Measurements from ENCODE around the gene DOC2B.
"Not testable (repeated sequence)": the region's sequence is repeated elsewhere in the genome, so short reads cannot be mapped to it uniquely, and the experiment has no call there.

Gene DOC2B

DNA sequence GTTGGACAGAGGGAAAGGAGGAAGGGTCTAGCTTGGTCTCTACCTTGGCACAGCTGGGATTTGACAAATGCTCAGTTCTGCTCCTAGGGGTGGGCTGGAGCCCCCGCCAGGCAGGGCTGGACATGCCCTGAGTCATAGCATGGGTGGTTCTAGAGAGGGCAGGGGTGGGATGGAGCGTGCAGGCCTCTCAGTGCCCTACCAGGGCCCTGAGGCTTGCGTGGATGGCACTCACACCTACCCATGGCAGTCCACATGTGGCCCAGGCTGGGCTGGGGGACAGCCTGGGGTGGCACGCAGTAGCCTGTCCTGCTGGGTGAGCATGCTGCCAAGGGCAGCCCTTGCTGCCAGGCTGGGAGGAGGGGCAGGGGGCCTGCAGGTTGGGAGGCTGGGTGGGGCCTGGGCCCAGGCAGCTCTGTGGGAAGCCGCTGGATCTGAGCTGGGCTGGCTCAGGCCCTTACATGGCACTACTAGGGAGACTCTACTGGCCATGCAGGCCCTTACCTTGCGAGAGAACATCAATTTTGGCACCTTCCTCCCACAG is 11.2 kb downstream of the DOC2B start:
- DNase-seq (ENCODE audit: extremely low spot score, insufficient read length, low read depth) (no peak), FAIRE-seq (no peak)

DNA sequence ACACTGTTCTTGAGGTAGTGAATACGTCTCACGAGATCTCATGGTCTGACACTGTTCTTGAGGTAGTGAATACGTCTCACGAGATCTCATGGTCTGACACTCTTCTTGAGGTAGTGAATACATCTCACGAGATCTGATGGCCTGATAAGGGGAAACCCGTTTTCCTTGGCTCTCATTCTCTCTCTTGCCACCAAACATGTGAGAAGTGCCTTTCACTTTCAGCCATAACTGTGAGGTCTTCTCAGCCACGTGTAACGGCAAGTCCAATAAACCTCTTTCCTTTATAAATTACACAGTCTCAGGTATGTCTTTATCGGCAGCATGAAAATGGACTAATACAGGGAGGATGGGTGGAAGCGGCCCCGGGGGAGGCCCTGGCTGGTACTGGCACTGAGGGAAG is 12.8 kb downstream of the DOC2B start:
- DNase-seq (ENCODE audit: extremely low spot score, insufficient read length, low read depth); FAIRE-seq: not testable (repeated sequence)

DNA sequence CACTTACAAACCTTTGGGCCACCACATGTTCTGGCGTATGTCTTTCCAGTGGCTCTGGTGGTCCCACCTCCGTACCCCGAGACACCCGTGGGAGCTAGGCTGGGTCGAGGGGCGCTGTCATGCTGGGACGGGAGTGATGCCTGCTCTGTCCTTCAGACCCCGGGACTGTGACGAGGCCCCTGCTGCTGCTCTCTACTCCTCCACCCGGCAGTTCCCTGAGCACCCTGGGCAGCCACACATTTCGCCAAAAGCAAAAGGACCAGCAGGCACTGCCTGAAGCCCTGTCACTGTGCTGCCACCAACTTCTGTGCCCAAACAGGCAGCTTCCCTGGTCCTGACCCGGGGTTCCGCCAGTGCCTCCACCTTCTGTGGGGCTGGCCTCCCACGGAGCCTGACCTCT is 15.5 kb downstream of the DOC2B start:
- FAIRE-seq (no peak), DNase-seq (ENCODE audit: extremely low spot score, insufficient read length, low read depth) (no peak)

DNA sequence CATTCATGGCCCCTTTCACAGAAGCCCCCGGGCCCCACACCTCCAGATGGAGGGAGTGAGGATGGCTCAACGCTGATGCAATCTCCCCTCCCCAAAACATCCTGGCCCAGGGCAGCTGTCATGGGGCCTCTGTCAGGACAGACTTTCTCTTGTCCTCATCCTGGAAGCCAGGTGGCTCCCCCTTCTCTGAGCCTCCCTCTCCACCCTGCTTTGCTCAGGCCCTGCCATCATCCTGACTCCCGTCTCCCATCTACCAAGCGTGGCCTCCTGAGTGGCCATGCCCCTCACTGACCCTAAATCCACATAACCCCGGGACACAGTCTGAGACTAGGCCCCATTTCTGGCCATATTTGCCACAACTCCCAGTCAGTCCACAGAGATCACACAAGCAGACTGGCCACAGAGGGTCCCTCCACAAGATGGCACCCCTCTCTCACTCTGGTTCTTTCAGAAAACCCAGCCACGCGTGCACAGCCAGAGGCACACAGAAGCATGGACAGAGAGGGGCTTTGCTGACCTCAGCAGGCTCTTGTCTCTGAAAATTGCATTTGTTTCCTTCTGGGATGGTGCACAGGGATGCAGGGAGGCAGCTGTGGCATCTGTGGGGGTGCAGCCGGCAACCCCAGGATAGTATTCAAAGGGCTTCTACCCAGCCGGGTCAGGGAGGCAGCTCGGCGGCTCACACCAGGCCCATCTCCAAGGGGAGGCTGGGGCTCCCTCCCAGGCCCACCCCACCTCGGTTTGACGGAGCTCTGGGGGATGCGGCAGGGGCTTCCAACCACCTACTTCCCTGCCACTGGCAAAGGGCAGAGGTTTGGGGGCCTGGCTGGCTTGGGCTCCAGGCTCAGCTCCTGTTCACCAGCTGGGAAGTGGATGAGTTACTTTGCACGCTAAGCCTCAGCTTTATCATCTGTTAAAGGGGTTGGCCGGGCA is 16.9 kb downstream of the DOC2B start:
- DNase-seq (ENCODE audit: extremely low spot score, insufficient read length, low read depth) (no peak), FAIRE-seq (peak; percentile 9)

DNA sequence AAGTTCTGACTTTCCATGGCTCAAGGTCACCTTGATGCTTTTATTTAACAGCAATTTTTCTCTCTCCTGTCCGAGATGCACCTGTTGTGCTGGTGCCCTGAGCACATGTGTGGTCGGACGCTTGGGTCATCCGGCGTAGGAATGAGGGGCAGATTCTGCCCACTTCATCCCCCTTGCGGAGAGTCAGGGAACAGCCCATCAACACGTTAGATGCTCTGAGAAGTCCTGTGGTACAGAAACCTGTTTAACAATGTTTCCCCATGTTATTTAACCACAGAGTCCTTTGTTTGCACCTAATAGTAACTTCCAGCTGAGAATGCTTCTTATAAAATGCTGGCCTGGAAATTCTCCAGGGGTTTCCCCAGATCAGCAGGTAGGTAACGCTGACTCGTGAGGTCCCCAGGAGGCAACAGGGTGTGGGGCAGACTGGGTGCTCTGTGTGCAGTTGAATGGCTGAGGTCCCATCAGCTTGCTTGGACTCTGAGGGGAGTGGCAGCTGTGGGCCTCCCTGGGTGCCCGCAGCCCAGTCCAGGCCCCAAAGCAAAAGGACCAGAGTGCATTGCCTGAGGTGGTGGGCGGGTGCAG is 17.8 kb downstream of the DOC2B start:
- FAIRE-seq (no peak), DNase-seq (ENCODE audit: extremely low spot score, insufficient read length, low read depth) (no peak)

DNA sequence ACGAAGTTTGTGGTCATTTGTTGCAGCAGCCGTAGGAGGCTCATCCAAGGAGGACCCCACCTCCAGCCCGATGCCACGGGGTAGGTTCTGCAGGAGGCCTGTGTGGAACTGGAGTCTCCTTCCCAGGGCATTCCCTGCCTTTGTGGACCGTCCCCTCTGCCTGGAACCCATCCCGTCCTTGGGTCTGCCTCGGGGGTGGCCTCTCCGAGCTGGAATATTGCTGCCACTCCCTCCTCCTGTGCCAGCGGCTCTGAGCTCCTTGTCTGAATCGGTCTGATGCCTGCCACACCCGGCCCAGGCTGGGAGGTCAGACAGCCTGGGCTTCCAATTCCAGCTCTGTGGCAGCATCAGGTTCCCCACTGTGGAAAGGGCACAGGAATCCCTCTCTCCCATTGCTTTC is 18.8 kb downstream of the DOC2B start:
- no peak for DNase-seq (ENCODE audit: extremely low spot score, insufficient read length, low read depth)
- FAIRE-seq: no peak

DNA sequence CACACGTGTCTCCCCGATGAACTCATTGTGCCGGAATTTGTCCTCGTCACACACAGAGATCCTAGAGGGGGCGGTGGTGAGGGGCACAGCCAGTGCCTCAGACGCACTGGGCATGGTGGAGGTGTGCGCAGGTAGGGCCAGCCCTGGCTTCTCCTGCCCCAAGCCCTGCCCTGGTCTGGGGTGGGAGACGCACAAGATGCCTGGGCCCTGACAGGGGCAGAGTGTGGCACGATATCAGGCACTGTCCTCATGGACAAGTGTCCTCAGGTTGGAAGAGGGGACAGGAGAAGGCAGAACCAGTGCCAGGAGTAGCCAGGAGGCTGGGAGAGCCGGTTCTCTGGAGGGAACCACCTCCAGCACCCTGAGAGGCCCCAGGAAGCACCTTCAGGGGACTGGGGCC is 20.0 kb downstream of the DOC2B start:
- FAIRE-seq: no peak
- no peak for DNase-seq (ENCODE audit: extremely low spot score, insufficient read length, low read depth)

DNA sequence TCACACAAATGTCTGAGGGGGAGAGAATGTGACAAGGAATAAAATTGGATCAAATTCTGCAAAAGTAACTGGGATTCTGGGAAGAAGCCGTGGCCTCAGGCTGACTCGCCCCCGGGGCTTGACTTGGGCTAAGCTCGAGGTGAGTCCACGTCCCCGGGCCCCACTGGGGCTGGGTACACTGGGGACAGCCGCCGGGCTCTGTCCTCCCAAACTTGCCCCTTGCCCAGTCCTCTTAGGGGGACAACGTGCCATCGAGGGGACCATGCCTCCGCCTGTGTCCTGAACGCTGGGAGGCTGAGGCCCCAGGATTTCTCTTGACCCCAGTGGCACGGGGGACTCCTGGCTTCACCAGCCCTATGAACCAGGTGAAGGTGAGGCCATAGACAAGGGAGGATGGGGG is 21.1 kb downstream of the DOC2B start:
- FAIRE-seq: no peak
- DNase-seq (ENCODE audit: extremely low spot score, insufficient read length, low read depth): no peak

DNA sequence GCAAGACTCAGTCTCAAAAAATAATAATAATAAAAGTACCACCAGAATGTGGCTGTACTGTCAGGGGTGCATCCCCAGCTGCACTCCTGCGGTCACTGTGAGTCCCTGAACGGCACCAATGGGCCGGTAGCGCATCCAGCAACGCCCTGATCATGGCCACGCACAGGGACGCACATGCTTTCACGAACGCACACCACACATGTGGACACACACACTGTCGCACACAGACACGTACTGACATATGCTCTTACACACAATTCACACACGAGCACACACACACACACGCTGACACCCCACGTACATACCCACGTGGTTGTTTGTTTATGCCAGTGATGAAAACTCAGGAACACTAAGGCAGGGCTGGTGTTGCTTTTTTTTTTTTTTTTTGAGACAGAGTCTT is 21.8 kb downstream of the DOC2B start:
- DNase-seq (ENCODE audit: extremely low spot score, insufficient read length, low read depth): no peak
- FAIRE-seq: no peak

DNA sequence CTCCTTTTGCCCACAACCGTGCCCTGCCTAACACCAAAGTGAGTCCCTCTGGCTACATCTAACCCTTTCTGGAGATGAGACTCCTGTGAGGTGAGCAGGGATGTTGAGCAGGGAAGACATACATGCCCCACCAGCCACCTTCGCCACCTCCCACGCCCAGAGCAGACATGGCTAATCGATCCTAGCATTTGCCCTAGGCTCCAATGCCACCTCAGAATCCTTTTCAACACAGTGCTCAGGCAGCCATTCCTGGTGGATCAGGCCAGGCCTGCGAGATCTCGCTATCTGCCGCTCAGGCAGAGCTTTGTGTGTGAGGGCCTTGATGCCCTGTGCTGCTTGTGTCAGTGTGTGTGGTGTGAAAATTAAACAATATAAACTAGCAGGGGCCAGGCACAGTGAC is 23.1 kb downstream of the DOC2B start:
- FAIRE-seq (no peak), DNase-seq (ENCODE audit: extremely low spot score, insufficient read length, low read depth) (no peak)

DNA sequence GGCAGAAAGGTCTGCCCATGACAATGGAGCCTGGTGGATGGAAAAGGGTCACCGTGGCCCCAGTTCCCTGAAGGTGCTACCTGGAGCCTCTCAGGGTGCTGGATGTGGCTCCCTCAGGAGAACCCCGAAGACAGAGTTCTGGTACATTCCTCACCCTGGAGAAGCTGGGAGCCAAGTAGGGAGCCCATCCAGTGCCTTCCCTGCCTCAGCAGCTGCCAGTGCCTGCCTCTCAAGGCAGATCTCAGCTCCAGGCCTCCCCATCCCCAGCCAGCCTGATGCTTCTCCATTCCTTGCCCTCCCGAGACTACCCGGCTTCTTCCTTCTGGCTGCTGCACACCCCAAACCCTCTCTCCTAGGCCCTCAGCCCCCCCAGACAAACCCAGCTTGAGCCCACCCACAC is 23.5 kb downstream of the DOC2B start:
- DNase-seq (ENCODE audit: extremely low spot score, insufficient read length, low read depth) (no peak), FAIRE-seq (no peak)

DNA sequence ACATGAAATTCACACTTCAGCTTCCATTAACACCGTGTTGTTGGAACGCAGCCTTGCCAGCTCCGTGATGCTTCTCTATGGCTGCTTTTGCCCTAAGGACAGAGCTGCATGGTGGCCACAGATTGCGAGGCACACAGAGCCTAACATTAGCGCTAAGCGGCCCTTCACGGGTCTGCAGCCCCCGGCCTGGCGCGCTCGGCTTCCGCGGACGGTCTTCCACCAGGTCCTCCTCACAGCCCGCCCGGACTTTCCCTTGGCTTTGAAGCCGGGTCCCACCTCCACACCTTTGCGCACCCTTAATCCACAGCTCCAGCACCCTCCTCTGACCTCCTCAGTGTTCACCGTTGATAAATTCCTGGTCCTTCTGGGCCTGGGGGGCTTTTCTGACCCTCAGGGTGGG is 24.5 kb downstream of the DOC2B start:
- DNase-seq (ENCODE audit: extremely low spot score, insufficient read length, low read depth) (no peak), FAIRE-seq (no peak)

DNA sequence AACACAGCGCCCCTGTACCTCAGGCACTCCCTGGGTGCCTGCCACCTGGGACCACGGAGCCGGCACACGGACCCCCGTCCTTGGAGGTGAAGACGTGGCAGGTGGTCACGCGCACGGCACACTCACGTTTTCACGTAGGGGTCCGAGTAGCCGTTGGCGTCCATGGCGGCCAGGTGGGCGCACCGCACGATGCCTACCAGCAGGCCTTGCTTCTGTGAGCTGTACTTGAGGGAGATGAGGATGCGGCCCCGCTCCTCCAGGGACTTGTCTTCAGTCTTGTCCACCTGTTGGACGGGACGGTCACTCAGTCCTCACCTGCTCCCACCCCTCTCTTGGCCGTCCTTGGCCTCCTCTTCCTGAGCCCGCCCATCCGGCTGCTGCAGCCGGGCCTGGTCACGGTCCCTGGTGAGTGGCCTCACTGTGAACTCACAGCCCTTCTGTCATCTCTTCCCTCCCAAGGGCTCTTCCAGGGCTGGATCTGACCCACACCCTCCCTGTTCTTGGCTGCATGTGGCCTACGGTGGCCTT is 25.3 kb downstream of the DOC2B start:
- DNase-seq (ENCODE audit: extremely low spot score, insufficient read length, low read depth): no peak
- no peak for FAIRE-seq

DNA sequence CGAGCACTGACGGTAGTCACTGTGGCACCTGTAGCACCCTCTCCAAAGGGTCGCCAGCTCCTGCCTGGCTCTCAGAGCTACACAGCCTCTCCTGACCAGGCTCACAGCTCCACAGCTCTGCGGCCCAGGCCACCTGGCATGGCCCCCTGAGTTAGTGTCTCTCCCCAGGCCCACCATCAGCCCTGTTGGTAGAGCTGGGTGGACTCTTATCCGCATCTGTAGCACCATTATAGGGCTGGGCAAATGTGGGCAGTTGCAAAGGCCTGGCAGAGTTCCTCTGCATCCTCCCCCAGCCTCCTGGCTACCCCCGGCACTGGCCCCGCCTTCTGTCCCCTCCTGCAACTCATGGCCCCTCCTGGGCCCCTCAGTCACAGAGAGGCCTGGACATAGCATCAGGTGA is 25.9 kb downstream of the DOC2B start:
- DNase-seq (ENCODE audit: extremely low spot score, insufficient read length, low read depth) (no peak), FAIRE-seq (no peak)

DNA sequence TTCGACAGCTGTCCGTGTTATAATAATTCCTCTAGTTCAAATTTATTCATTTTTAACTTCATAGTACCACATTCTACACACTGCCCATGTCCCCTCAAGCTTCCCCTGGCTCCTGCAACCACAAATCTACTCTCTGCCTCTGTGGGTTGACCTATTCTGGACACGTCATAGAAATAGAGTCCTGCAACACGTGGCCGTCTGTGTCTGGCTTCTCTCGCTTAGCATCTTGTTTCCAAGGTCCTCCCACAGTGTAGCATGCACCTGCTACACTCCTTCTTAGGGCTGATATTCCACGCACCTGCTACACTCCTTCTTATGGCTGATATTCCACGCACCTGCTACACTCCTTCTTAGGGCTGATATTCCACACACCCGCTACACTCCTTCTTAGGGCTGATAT is 27.6 kb downstream of the DOC2B start:
- no peak for FAIRE-seq
- no peak for DNase-seq (ENCODE audit: extremely low spot score, insufficient read length, low read depth)

DNA sequence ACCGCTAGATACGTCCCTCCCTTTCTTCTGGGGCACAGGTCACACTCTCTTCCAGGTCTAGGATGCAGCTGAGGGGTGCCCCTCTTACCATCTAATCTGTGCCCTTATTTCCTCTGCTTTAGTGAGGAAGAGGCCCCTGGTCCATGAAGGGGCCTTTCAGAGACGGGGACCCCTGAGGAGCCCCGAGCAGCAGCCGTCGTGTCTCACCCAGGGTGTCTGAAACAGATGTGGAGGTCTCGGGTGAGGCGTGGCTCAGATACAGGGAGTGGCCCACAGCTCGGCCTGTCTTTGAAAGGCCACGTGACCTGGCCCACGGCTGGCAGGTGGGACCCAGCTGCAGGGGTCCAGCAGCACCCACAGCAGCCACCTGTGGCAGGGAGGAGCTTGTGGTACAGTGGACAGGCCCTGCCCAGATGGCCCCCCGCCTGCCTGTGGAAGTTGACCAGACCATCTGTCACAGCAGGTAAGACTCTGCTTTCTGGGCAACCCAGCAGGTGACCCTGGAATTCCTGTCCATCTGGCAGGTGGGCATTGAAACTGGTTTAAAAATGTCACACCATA is 28.5 kb downstream of the DOC2B start:
- no peak for FAIRE-seq
- DNase-seq (ENCODE audit: extremely low spot score, insufficient read length, low read depth): no peak

DNA sequence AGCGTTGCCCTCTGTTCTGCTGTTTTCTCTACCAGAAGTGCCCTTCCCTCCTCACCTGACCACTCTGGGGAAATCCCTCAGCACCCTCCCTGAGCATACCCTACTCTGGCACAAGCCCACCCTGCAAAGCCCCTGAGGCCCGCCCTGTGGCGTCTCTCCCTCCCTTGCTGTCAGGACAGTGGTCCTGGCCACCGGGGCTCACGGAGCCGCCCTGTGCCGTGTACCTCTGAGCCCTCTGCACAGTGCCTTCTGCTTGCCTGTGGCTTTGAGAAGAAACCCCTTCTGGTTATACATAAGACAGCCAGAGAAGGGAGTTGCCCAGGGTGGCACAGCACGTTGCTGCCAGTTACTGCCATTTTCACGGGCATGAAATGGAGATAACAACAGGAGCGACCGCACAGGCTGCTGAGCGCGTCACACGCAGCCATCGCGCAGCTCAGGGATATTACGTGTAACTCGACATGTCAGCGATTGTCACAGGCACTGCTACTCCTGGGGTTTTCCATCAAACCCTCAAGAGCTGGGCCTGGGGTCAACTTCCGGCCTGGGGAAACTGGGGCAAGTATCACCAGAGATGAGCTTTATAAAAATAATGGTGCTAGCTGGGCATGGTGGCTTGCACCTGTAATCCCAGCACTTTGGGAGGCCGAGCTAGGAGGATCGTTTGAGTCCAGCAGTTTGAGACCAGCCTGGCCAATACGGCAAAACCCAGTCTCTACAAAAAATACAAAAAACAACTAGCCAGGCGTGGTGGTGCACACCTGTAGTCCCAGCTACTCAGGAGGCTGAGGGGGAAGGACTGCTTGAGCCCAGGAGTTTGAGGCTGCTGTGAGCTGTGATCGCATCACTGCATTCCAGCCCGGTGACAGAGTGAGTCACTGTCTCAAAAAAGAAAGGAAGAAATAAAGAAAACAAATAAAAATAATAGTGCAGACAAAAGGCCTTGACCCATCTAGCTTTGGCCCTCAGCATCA is 29.3 kb downstream of the DOC2B start:
- no peak for DNase-seq (ENCODE audit: extremely low spot score, insufficient read length, low read depth)
- FAIRE-seq: no peak

DNA sequence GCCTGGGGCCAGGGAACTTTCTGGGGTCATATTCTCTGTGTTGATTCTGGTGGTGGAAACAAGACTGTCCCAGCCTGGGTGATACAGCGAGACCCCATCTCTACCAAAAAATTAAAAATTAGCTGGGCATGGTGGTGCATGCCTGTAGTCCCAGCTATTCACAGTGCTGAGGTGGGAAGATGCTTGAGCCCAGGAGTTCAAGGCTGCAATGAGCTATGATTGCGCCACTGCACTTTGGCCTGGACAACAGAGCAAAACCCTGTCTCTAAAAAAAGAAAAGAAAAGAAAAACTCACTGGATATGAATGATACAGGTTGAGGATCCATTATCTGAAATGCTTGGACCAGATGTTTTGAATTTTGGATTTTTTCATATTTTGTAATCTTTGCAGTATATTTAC is 30.4 kb downstream of the DOC2B start:
- DNase-seq (ENCODE audit: extremely low spot score, insufficient read length, low read depth) (no peak), FAIRE-seq (no peak)

DNA sequence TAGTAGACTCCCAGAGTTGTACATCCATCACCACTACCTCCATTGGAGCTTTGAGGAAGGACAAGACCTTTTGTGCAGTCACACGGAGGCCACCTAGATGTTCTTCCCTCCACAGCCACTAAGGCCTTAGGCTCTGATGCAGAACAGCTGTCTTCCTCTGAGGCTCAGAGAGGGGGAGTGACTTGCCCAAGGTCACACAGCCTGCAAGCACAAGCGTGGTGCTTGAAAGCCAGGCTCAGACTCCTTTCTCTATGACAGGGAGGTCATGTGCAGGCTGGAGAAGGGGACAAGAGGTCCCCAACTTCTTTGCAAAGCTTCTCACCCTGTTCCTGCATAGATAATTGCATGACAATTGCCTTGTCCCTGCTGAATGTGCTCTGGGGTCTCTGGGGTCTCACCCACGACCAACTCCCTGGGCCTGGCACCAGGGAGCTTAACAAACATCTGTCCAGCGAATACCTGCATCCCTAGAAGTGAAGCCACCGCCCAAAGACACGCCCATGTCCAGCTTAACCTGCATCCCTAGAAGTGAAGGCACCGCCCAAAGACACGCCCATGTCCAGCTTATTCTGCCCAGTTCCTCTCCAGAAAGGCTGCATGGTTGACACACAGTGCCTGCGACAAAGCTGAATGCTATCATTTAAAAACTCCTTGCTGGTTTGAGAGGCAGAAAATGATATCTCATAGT is 31.4 kb downstream of the DOC2B start:
- FAIRE-seq (no peak), DNase-seq (ENCODE audit: extremely low spot score, insufficient read length, low read depth) (no peak)
